NCI-H2196 (cell line): ENCODE results near the gene RABGAP1L.

Experiments used
- DNase-seq: peaks from one replicate; lab custom pipeline; 2025; ENCODE audit not compliant: unreplicated experiment; lab: John Stamatoyannopoulos, UW

The RABGAP1L gene

GRCh38 chr1:174197088-174197487 lies 37.8 kb downstream of the RABGAP1L start:
- DNase-seq = no peak

- DNase-seq = no peak
Observed at GRCh38 chr1:174197547-174197946, 38.2 kb downstream of the RABGAP1L start.

GRCh38 chr1:174198202-174198601 lies 38.9 kb downstream of the RABGAP1L start:
- no peak for DNase-seq

- DNase-seq = no peak
Observed at GRCh38 chr1:174200746-174201145, 41.4 kb downstream of the RABGAP1L start.

- no peak for DNase-seq
Observed at GRCh38 chr1:174204697-174205308, 45.5 kb downstream of the RABGAP1L start.

- DNase-seq = no peak
Observed at GRCh38 chr1:174206148-174206836, 47.0 kb downstream of the RABGAP1L start.

GRCh38 chr1:174209347-174210187 lies 50.2 kb downstream of the RABGAP1L start:
- no peak for DNase-seq

GRCh38 chr1:174211486-174211885 lies 52.2 kb downstream of the RABGAP1L start:
- DNase-seq = no peak

GRCh38 chr1:174215766-174216165 lies 56.4 kb downstream of the RABGAP1L start:
- no peak for DNase-seq

- no peak for DNase-seq
Observed at GRCh38 chr1:174217248-174217647, 57.9 kb downstream of the RABGAP1L start.

- DNase-seq = peak; percentile 37
Observed at GRCh38 chr1:174217787-174218574, 58.7 kb downstream of the RABGAP1L start.

GRCh38 chr1:174218983-174219382 lies 59.7 kb downstream of the RABGAP1L start:
- DNase-seq = no peak

GRCh38 chr1:174219606-174220370 lies 60.5 kb downstream of the RABGAP1L start:
- DNase-seq = no peak

GRCh38 chr1:174221681-174222080 lies 62.4 kb downstream of the RABGAP1L start:
- no peak for DNase-seq

GRCh38 chr1:174222166-174222949 lies 63.0 kb downstream of the RABGAP1L start:
- DNase-seq = no peak

- no peak for DNase-seq
Observed at GRCh38 chr1:174224641-174225040, 65.3 kb downstream of the RABGAP1L start.

GRCh38 chr1:174225499-174226204 lies 66.3 kb downstream of the RABGAP1L start:
- DNase-seq = no peak

- no peak for DNase-seq
Observed at GRCh38 chr1:174230399-174230798, 71.1 kb downstream of the RABGAP1L start.

GRCh38 chr1:174232761-174233160 lies 73.4 kb downstream of the RABGAP1L start:
- DNase-seq = no peak
